MCF 10A (cell line): ENCODE measurements around the gene MXD4. TPM values are rescaled to one million over a fixed set of nuclear protein-coding genes. Genes with fewer than 3 reads are reported as not detected.

ENCODE experiments used
- BruUV-seq: library from RNA; stranded (reverse); fragments of 400-500 nt; replicated peaks from 2 replicates; lab custom pipeline; 2021; lab: Mats Ljungman, UMichigan
- CTCF ChIA-PET: fragments of 300-600 bp; sonication (Branson Sonifier 250); formaldehyde crosslinking; extraction: SDS; loops from one replicate; lab custom pipeline; 2021; ENCODE audit warnings: antibody characterized with exemption, inconsistent platforms; lab: Yijun Ruan, JAX
- POLR2A ChIA-PET: fragments of 300-600, 350-650 bp; sonication (Branson Sonifier 250); formaldehyde crosslinking; extraction: SDS; loops from one replicate; lab custom pipeline; 2020; ENCODE audit warnings: antibody characterized with exemption, inconsistent platforms; lab: Yijun Ruan, JAX
- DNase-seq: peaks from one replicate; pipeline ENCODE4 v3.0.0-alpha.2; 2018; ENCODE audit not compliant: unreplicated experiment
- H3K27ac Mint-ChIP-seq: one replicate; pipeline ENCODE4 v1.8.0; 2022; ENCODE audit warnings: mild to moderate bottlenecking, low read depth, mixed read lengths; ENCODE audit not compliant: unreplicated experiment
- H3K27me3 Mint-ChIP-seq: one replicate; pipeline ENCODE4 v1.8.0; 2022; ENCODE audit warnings: mixed read lengths; ENCODE audit not compliant: insufficient read depth, unreplicated experiment
- H3K36me3 Mint-ChIP-seq: one replicate; pipeline ENCODE4 v1.8.0; 2022; ENCODE audit warnings: mild to moderate bottlenecking, moderate library complexity, mixed read lengths; ENCODE audit not compliant: insufficient read depth, unreplicated experiment
- H3K4me1 Mint-ChIP-seq: one replicate; pipeline ENCODE4 v1.8.0; 2022; ENCODE audit warnings: mixed read lengths; ENCODE audit not compliant: insufficient read depth, unreplicated experiment
- H3K4me3 Mint-ChIP-seq: one replicate; pipeline ENCODE4 v1.8.0; 2022; ENCODE audit warnings: mild to moderate bottlenecking, moderate library complexity, mixed read lengths; ENCODE audit not compliant: unreplicated experiment
- H3K9me3 Mint-ChIP-seq: one replicate; pipeline ENCODE4 v1.8.0; 2022; ENCODE audit warnings: mixed read lengths; ENCODE audit not compliant: unreplicated experiment
- CTCF ChIP-seq: fragments of 200-600 bp; IDR thresholded peaks from one replicate; pipeline ENCODE4 v1.8.0; 2022; ENCODE audit warnings: antibody characterized with exemption, mild to moderate bottlenecking; ENCODE audit not compliant: unreplicated experiment
- intact Hi-C: fragments of 100-400 bp; cut with micrococcal nuclease; formaldehyde crosslinking; loops from 2 replicates; pipeline ENCODE4 v1.14.1; 2022
- total RNA-seq: library from RNA; stranded (reverse); gene quantifications from 2 replicates; pipeline ENCODE4 v1.2.3, GENCODE V29; 2022

Gene MXD4
- total RNA-seq, 1 experiment from 2014 or later = 50.2 TPM

GRCh38 chr4:2243681-2244380, 18.1 kb downstream of the MXD4 start:
- peaks cover 33% of the 10 kb centered on the region for H3K4me1 Mint-ChIP-seq
- no TSS peak for BruUV-seq
- ChIA-PET CTCF (no interaction called here), POLR2A (no interaction called here)
- H3K36me3 Mint-ChIP-seq = peaks cover 25% of the 10 kb centered on the region
- no peaks in the 10 kb centered on the region for H3K27me3 Mint-ChIP-seq
- no peaks in the 10 kb centered on the region for H3K9me3 Mint-ChIP-seq
- H3K27ac Mint-ChIP-seq = no peak overlapping the region
- TF ChIP-seq CTCF = no peak
- peak; percentile 17 for DNase-seq
- no peak overlapping the region for H3K4me3 Mint-ChIP-seq
- intact Hi-C loops = loop anchor here (2.0 to 5.0 kb wide), 2 partner anchors 169 to 218 kb away; no protein-coding TSS in a partner anchor

- no peaks in the 10 kb centered on the region for H3K27me3 Mint-ChIP-seq
- H3K27ac Mint-ChIP-seq = peak within 1 kb of the TSS; percentile 90
- H3K9me3 Mint-ChIP-seq = no peaks in the 10 kb centered on the region
- no TSS peak for BruUV-seq
- CTCF ChIA-PET = interaction anchor here (0.5 to 1.4 kb wide), 4 partner anchors 22 to 637 kb away, joined by 3 to 6 read pairs (median 3); no protein-coding TSS in a partner anchor
- H3K4me3 Mint-ChIP-seq = peak within 1 kb of the TSS; percentile 80
- DNase-seq = peak; percentile 98
- peaks cover 43% of the 10 kb centered on the region for H3K4me1 Mint-ChIP-seq
- POLR2A ChIA-PET = interaction anchor here (0.6 to 4.7 kb wide), 21 partner anchors 8 to 395 kb away, joined by 3 to 54 read pairs (median 4); partner anchors contain the start of genes CFAP99, FAM193A, MXD4 and RNF4
- intact Hi-C loops = loop anchor here (2.0 to 5.0 kb wide), 2 partner anchors 171 to 221 kb away; no protein-coding TSS in a partner anchor
- peaks cover 36% of the 10 kb centered on the region for H3K36me3 Mint-ChIP-seq
- no peak for TF ChIP-seq CTCF
These were observed 20.2 kb downstream of the MXD4 start, which contains the start of the genes HAUS3 and POLN for GRCh38 chr4:2241410-2242353. TSS of gene HAUS3 (minus strand) at chr4:2242121. CDS start at chr4:2240946, 1,175 bp downstream. TSS of gene POLN (minus strand) at chr4:2242121. CDS start at chr4:2229231, 12,890 bp downstream.

- DNase-seq = no peak
- TF ChIP-seq CTCF = no peak
- no peaks in the 10 kb centered on the region for H3K27me3 Mint-ChIP-seq
- intact Hi-C loops = loop anchor here (5.0 kb wide), 1 partner anchor 221 kb away; no protein-coding TSS in a partner anchor
- H3K4me1 Mint-ChIP-seq = peaks cover 43% of the 10 kb centered on the region
- H3K4me3 Mint-ChIP-seq = peak overlapping the region; percentile 80
- peak overlapping the region; percentile 90 for H3K27ac Mint-ChIP-seq
- POLR2A ChIA-PET = interaction anchor here (0.6 to 4.7 kb wide), 16 partner anchors 9 to 951 kb away, joined by 3 to 54 read pairs (median 4); partner anchors contain the start of genes FAM193A, MAEA, MXD4 and RNF4
- BruUV-seq = no TSS peak
- CTCF ChIA-PET = interaction anchor here (0.5 to 1.4 kb wide), 6 partner anchors 13 to 637 kb away, joined by 3 to 6 read pairs (median 4); no protein-coding TSS in a partner anchor
- peaks cover 36% of the 10 kb centered on the region for H3K36me3 Mint-ChIP-seq
- H3K9me3 Mint-ChIP-seq = no peaks in the 10 kb centered on the region
These were observed 20.9 kb downstream of the MXD4 start for GRCh38 chr4:2241003-2241402.
